Effector CD8-positive, alpha-beta T cell (primary cell): ENCODE results near the gene CIB2.

Source experiments
- DNase-seq: peaks from one replicate; lab custom pipeline; 2025; lab: John Stamatoyannopoulos, UW

Gene CIB2

GRCh38 chr15:78149068-78149804 is 18.0 kb upstream of the CIB2 start, which contains the start of gene IDH3A:
TSS of gene IDH3A (plus strand) at chr15:78149362. CDS start at chr15:78149404, 42 bp downstream.
- peak; percentile 99 for DNase-seq

GRCh38 chr15:78148392-78149067 is 17.3 kb upstream of the CIB2 start:
- no peak for DNase-seq

GRCh38 chr15:78147566-78147965 is 16.3 kb upstream of the CIB2 start:
- DNase-seq, result no peak

GRCh38 chr15:78146425-78147154 is 15.3 kb upstream of the CIB2 start:
- DNase-seq, result no peak

GRCh38 chr15:78142332-78142731 is 11.1 kb upstream of the CIB2 start:
- no peak for DNase-seq

- DNase-seq, result no peak
Observed at GRCh38 chr15:78140292-78140691, 9.0 kb upstream of the CIB2 start.

GRCh38 chr15:78139578-78139977 is 8.3 kb upstream of the CIB2 start:
- no peak for DNase-seq

- no peak for DNase-seq
Observed at GRCh38 chr15:78133801-78134200, 2.6 kb upstream of the CIB2 start.

- peak; percentile 44 for DNase-seq
Observed at GRCh38 chr15:78130466-78131294, 565 bp downstream of the CIB2 start.

- no peak for DNase-seq
Observed at GRCh38 chr15:78129751-78130287, 1.4 kb downstream of the CIB2 start.

GRCh38 chr15:78129077-78129750 is 2.0 kb downstream of the CIB2 start:
- DNase-seq, result no peak

- no peak for DNase-seq
Observed at GRCh38 chr15:78127882-78128281, 3.4 kb downstream of the CIB2 start.

GRCh38 chr15:78125267-78125666 is 6.0 kb downstream of the CIB2 start:
- no peak for DNase-seq

- DNase-seq, result no peak
Observed at GRCh38 chr15:78120523-78120922, 10.7 kb downstream of the CIB2 start.

- DNase-seq, result no peak
Observed at GRCh38 chr15:78112551-78112950, 18.7 kb downstream of the CIB2 start.

- DNase-seq, result no peak
Observed at GRCh38 chr15:78111788-78112187, 19.5 kb downstream of the CIB2 start.

- DNase-seq, result no peak
Observed at GRCh38 chr15:78110916-78111475, 20.2 kb downstream of the CIB2 start.

- DNase-seq, result no peak
Observed at GRCh38 chr15:78110096-78110495, 21.1 kb downstream of the CIB2 start.

GRCh38 chr15:78109156-78109555 is 22.1 kb downstream of the CIB2 start:
- DNase-seq, result no peak

GRCh38 chr15:78108300-78109084 is 22.8 kb downstream of the CIB2 start:
- DNase-seq, result peak; percentile 76
